ENCODE measurements around the gene FAM98A. TPM values are rescaled to one million over a fixed set of nuclear protein-coding genes. Genes with fewer than 3 reads are reported as not detected.

The FAM98A gene
- total and polyA plus RNA-seq, 4 experiments from 2014 or later = 6.6 to 38.2 (median 27.8) TPM

GRCh38 chr2:33561872-33562271 lies 37.2 kb downstream of the FAM98A start:
- intact Hi-C loops (cut with micrococcal nuclease) = no loop called here
- no peak overlapping the region for H3K4me3 Mint-ChIP-seq
- no peaks in the 10 kb centered on the region for H3K4me1 Mint-ChIP-seq
- Histone ChIP-seq H3K27ac (ENCODE audit: low read depth, low read length) (no peak overlapping the region), H3K27me3 (ENCODE audit: insufficient read depth, low read length) (no peaks in the 10 kb centered on the region), H3K36me3 (ENCODE audit: insufficient read depth, low read length) (no peaks in the 10 kb centered on the region), H3K9me3 (ENCODE audit: control insufficient read depth in 1 of 2, low read length in 2 of 2) (no peaks in the 10 kb centered on the region), H3K4me3 (ENCODE audit: low read length in 2 of 2) (no peak overlapping the region), H3K4me1 (ENCODE audit: insufficient read depth, low read length) (no peaks in the 10 kb centered on the region)
- POLR2A ChIA-PET (ENCODE audit: partially characterized antibody) = no interaction called here
- no peak for DNase-seq
- H3K9me3 Mint-ChIP-seq = no peaks in the 10 kb centered on the region
- CTCF ChIA-PET (ENCODE audit: partially characterized antibody) = no interaction called here
- no peaks in the 10 kb centered on the region for H3K27me3 Mint-ChIP-seq
- no peak overlapping the region for H3K27ac Mint-ChIP-seq
- H3K36me3 Mint-ChIP-seq = peaks cover 21 to 45% of the 10 kb centered on the region in 2 donors

- Mint-ChIP-seq H3K27ac (no peak overlapping the region), H3K27me3 (no peaks in the 10 kb centered on the region), H3K9me3 (no peaks in the 10 kb centered on the region), H3K36me3 (peaks cover 23 to 42% of the 10 kb centered on the region in 2 donors), H3K4me3 (no peak overlapping the region), H3K4me1 (peaks cover 0 to 4% (median 0%) of the 10 kb centered on the region in 4 donors)
- intact Hi-C loops (cut with micrococcal nuclease) = no loop called here
- Histone ChIP-seq H3K4me3 (ENCODE audit: low read length in 2 of 2) (no peak overlapping the region), H3K4me1 (ENCODE audit: insufficient read depth, low read length) (no peaks in the 10 kb centered on the region), H3K27ac (ENCODE audit: low read depth, low read length) (no peak overlapping the region), H3K36me3 (ENCODE audit: insufficient read depth, low read length) (no peaks in the 10 kb centered on the region), H3K27me3 (ENCODE audit: insufficient read depth, low read length) (no peaks in the 10 kb centered on the region), H3K9me3 (ENCODE audit: control insufficient read depth in 1 of 2, low read length in 2 of 2) (no peaks in the 10 kb centered on the region)
- DNase-seq = no peak
- POLR2A ChIA-PET (ENCODE audit: partially characterized antibody) = no interaction called here
- CTCF ChIA-PET (ENCODE audit: partially characterized antibody) = no interaction called here
Observed at GRCh38 chr2:33560017-33560416, 39.1 kb downstream of the FAM98A start.

- no peak overlapping the region for H3K27ac Mint-ChIP-seq
- H3K9me3 ChIP-seq (ENCODE audit: control insufficient read depth in 1 of 2, low read length in 2 of 2) = no peaks in the 10 kb centered on the region
- POLR2A ChIA-PET (ENCODE audit: partially characterized antibody) = no interaction called here
Observed at GRCh38 chr2:33559328-33559727, 39.8 kb downstream of the FAM98A start.

GRCh38 chr2:33555681-33556080 lies 43.4 kb downstream of the FAM98A start:
- Mint-ChIP-seq H3K36me3 (peaks cover 12 to 35% of the 10 kb centered on the region in 2 donors), H3K9me3 (peaks cover 0 to 2% (median 0%) of the 10 kb centered on the region in 8 donors), H3K4me1 (peaks cover 0 to 8% (median 0%) of the 10 kb centered on the region in 4 donors), H3K27me3 (no peaks in the 10 kb centered on the region), H3K27ac (peak overlapping the region in 2 of 7 donors; percentile 1 to 24), H3K4me3 (no peak overlapping the region)
- no peaks in the 10 kb centered on the region for H3K9me3 ChIP-seq (ENCODE audit: control insufficient read depth in 1 of 2, low read length in 2 of 2)
- intact Hi-C loops (cut with micrococcal nuclease) = no loop called here
- ChIA-PET CTCF (ENCODE audit: partially characterized antibody) (interaction anchor here (1.3 kb wide), 1 partner anchor 80 kb away, joined by 4 read pairs; the partner anchor contains the start of gene RASGRP3), POLR2A (ENCODE audit: partially characterized antibody) (no interaction called here)
- DNase-seq = no peak
- no peaks in the 10 kb centered on the region for H3K36me3 ChIP-seq (ENCODE audit: insufficient read depth, low read length)
- H3K4me3 ChIP-seq (ENCODE audit: low read length in 2 of 2) = no peak overlapping the region
- H3K27ac ChIP-seq (ENCODE audit: low read depth, low read length) = no peak overlapping the region
- no peaks in the 10 kb centered on the region for H3K4me1 ChIP-seq (ENCODE audit: insufficient read depth, low read length)
- no peaks in the 10 kb centered on the region for H3K27me3 ChIP-seq (ENCODE audit: insufficient read depth, low read length)

More at GRCh38 chr2:33559328-33559727, 39.8 kb downstream of the FAM98A start:
- peaks cover 0 to 8% (median 0%) of the 10 kb centered on the region in 4 donors for H3K4me1 Mint-ChIP-seq
- CTCF ChIA-PET (ENCODE audit: partially characterized antibody) = no interaction called here
- no peaks in the 10 kb centered on the region for H3K27me3 ChIP-seq (ENCODE audit: insufficient read depth, low read length)
- peaks cover 23 to 43% of the 10 kb centered on the region in 2 donors for H3K36me3 Mint-ChIP-seq
- intact Hi-C loops (cut with micrococcal nuclease) = no loop called here
- no peak overlapping the region for H3K4me3 ChIP-seq (ENCODE audit: low read length in 2 of 2)
- H3K27ac ChIP-seq (ENCODE audit: low read depth, low read length) = no peak overlapping the region
- no peaks in the 10 kb centered on the region for H3K9me3 Mint-ChIP-seq
- no peaks in the 10 kb centered on the region for H3K4me1 ChIP-seq (ENCODE audit: insufficient read depth, low read length)
- no peak overlapping the region for H3K4me3 Mint-ChIP-seq
- H3K36me3 ChIP-seq (ENCODE audit: insufficient read depth, low read length) = no peaks in the 10 kb centered on the region
- DNase-seq = no peak
- no peaks in the 10 kb centered on the region for H3K27me3 Mint-ChIP-seq

GRCh38 chr2:33552758-33553461 lies 46.2 kb downstream of the FAM98A start:
- Histone ChIP-seq H3K9me3 (ENCODE audit: control insufficient read depth in 1 of 2, low read length in 2 of 2) (no peaks in the 10 kb centered on the region), H3K27me3 (ENCODE audit: insufficient read depth, low read length) (no peaks in the 10 kb centered on the region), H3K4me1 (ENCODE audit: insufficient read depth, low read length) (no peaks in the 10 kb centered on the region), H3K27ac (ENCODE audit: low read depth, low read length) (no peak overlapping the region), H3K4me3 (ENCODE audit: low read length in 2 of 2) (no peak overlapping the region), H3K36me3 (ENCODE audit: insufficient read depth, low read length) (no peaks in the 10 kb centered on the region)
- H3K27me3 Mint-ChIP-seq = no peaks in the 10 kb centered on the region
- peaks cover 0 to 8% (median 0%) of the 10 kb centered on the region in 4 donors for H3K4me1 Mint-ChIP-seq
- CTCF ChIA-PET (ENCODE audit: partially characterized antibody) = interaction anchor here (1.3 kb wide), 1 partner anchor 30 kb away, joined by 4 read pairs; no protein-coding TSS in a partner anchor
- H3K36me3 Mint-ChIP-seq = peaks cover 5 to 28% of the 10 kb centered on the region in 2 donors
- no peak for DNase-seq
- intact Hi-C loops (cut with micrococcal nuclease) = no loop called here
- H3K4me3 Mint-ChIP-seq = no peak overlapping the region
- POLR2A ChIA-PET (ENCODE audit: partially characterized antibody) = no interaction called here
- peak overlapping the region in 1 of 7 donors; percentile 48 for H3K27ac Mint-ChIP-seq
- H3K9me3 Mint-ChIP-seq = peaks cover 0 to 2% (median 0%) of the 10 kb centered on the region in 8 donors

- Histone ChIP-seq H3K9me3 (ENCODE audit: control insufficient read depth in 1 of 2, low read length in 2 of 2) (no peaks in the 10 kb centered on the region), H3K4me1 (ENCODE audit: insufficient read depth, low read length) (no peaks in the 10 kb centered on the region), H3K27me3 (ENCODE audit: insufficient read depth, low read length) (no peaks in the 10 kb centered on the region), H3K4me3 (ENCODE audit: low read length in 2 of 2) (no peak overlapping the region), H3K27ac (ENCODE audit: low read depth, low read length) (no peak overlapping the region), H3K36me3 (ENCODE audit: insufficient read depth, low read length) (no peaks in the 10 kb centered on the region)
- CTCF ChIA-PET (ENCODE audit: partially characterized antibody) = no interaction called here
- peaks cover 0 to 5% (median 0%) of the 10 kb centered on the region in 4 donors for H3K4me1 Mint-ChIP-seq
- POLR2A ChIA-PET (ENCODE audit: partially characterized antibody) = no interaction called here
- intact Hi-C loops (cut with micrococcal nuclease) = no loop called here
- no peak overlapping the region for H3K27ac Mint-ChIP-seq
- H3K9me3 Mint-ChIP-seq = peaks cover 0 to 2% (median 0%) of the 10 kb centered on the region in 8 donors
- no peak overlapping the region for H3K4me3 Mint-ChIP-seq
- no peaks in the 10 kb centered on the region for H3K27me3 Mint-ChIP-seq
- H3K36me3 Mint-ChIP-seq = peaks cover 2 to 27% of the 10 kb centered on the region in 2 donors
- no peak for DNase-seq
Observed at GRCh38 chr2:33550206-33550605, 48.9 kb downstream of the FAM98A start.

GRCh38 chr2:33541243-33541642 lies 57.9 kb downstream of the FAM98A start:
- H3K36me3 Mint-ChIP-seq = peaks cover 4 to 29% of the 10 kb centered on the region in 2 donors
- ChIA-PET POLR2A (ENCODE audit: partially characterized antibody) (no interaction called here), CTCF (ENCODE audit: partially characterized antibody) (interaction anchor here (1.1 kb wide), 1 partner anchor 65 kb away, joined by 3 read pairs; no protein-coding TSS in a partner anchor)
- no peak overlapping the region for H3K27ac Mint-ChIP-seq
- H3K27ac ChIP-seq (ENCODE audit: low read depth, low read length) = no peak overlapping the region
- H3K36me3 ChIP-seq (ENCODE audit: insufficient read depth, low read length) = no peaks in the 10 kb centered on the region
- no peaks in the 10 kb centered on the region for H3K27me3 Mint-ChIP-seq
- H3K4me3 Mint-ChIP-seq = no peak overlapping the region
- DNase-seq = no peak
- no peaks in the 10 kb centered on the region for H3K4me1 Mint-ChIP-seq
- H3K4me1 ChIP-seq (ENCODE audit: insufficient read depth, low read length) = no peaks in the 10 kb centered on the region
- no peaks in the 10 kb centered on the region for H3K27me3 ChIP-seq (ENCODE audit: insufficient read depth, low read length)
- no peaks in the 10 kb centered on the region for H3K9me3 Mint-ChIP-seq
- no peaks in the 10 kb centered on the region for H3K9me3 ChIP-seq (ENCODE audit: control insufficient read depth in 1 of 2, low read length in 2 of 2)
- intact Hi-C loops (cut with micrococcal nuclease) = no loop called here
- H3K4me3 ChIP-seq (ENCODE audit: low read length in 2 of 2) = no peak overlapping the region

All from CD4-positive, alpha-beta memory T cell (primary cell).